GM19463 (cell line): ENCODE measurements around the gene RBX1.
A peak's percentile ranks its signal among the peaks of the same experiment; 100 is the strongest.

Source experiments
- ATAC-seq: cut with Tn5 transposase; IDR thresholded peaks from one replicate; pipeline ENCODE4 v1.9.1; 2021; ENCODE audit warnings: mild to moderate bottlenecking, moderate library complexity; ENCODE audit not compliant: unreplicated experiment

RBX1 gene

DNA sequence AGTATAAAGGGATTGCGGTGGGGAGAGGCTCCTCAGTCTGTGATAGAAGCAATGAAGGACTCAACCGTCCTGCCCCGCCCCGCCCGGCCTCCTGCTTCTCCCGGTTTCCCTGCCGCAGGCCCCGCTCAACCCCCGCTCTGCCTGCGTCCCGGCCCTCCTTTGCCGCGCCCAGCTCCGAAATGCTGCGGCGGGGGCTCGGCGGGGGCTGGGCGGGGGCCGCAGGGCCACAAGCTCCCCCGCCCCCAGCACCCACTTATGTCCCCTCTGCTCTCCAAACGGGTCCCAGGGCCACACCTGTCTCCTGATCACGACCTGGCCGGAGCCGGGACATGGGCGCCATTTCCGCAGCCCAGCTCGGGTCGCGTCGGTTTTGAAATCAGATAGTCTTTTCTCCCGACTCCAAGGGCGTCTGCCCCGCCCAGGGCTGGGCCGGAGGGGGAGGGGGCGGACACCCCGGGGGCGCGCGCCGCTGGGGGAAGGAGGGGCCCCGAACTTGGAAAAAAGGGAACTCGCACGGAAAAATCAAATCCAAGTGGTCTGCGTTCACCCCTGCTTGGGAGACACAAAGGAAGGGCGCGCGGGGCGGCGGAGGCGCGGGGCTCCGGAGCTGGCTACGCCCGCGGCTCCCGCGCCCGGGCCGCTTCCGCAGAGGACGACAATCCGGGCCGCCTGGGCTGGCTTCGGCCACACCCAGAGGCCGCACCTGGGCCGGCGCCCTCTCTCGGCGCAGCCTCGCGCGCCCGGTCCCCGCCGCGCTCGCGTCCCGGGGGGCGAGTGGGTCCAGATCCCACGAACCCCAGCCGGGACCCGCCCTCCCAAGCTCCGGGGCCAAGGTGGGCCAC lies 70.7 kb downstream of the RBX1 start:
- peak; percentile 58 for ATAC-seq

DNA sequence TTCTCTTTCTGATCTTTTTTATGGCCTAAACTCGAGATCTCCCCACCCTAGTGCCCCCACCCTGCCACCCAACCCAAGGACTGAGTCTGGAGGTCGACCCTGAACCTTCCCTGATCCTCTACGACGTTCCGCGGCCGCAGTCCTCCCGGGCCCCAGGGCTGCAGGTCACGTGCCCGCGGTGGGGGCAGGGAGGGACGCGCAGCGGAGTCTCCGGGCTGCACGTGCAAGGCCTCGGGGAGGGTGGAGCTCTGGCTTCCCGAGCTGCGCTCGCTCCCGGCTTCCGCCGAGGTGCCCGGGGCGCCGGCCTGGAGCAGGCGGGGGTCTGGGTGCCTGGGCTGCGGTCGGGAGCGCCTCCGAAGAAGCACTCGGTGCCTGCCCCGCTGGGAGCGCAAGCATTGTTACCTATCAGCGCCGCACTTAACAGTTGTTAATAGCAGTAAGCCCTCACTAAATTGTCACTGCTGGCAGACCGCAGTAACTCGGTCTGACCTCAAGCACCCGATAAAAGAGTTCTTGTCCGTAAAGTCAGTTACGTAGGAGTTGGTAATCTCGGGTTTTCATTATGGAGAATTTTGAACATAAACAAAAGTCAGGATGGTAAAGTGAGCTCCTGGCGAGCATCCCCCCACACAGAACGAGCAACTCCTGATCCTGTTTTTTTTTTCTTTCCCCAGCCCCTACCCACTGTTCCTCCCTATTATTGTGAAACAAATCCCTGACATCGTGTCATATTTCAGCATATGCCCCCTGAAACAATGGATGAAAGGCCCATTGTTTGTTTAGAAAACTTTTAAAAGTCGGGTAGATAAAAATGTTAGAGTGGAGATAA lies 71.5 kb downstream of the RBX1 start:
- ATAC-seq, result peak; percentile 58
